A673 (cell line): ENCODE data around the gene TCF7L1. TPM values are rescaled to one million over a fixed set of nuclear protein-coding genes. Genes with fewer than 3 reads are reported as not detected.

Experiments
- BruUV-seq: library from RNA; stranded (reverse); fragments of 400-500 nt; replicated peaks from 2 replicates; lab custom pipeline; 2021; lab: Mats Ljungman, UMichigan
- CTCF ChIA-PET: fragments of 300-600 bp; sonication (Branson Sonifier 250); formaldehyde crosslinking; loops from one replicate; lab custom pipeline; 2022; ENCODE audit warnings: antibody characterized with exemption; lab: Charles Lee
- POLR2A ChIA-PET: fragments of 300-600 bp; sonication (Branson Sonifier 250); formaldehyde crosslinking; loops from one replicate; lab custom pipeline; 2022; ENCODE audit warnings: antibody characterized with exemption; ENCODE audit not compliant: low non-redundant PET; lab: Charles Lee
- DNase-seq: peaks from one replicate; pipeline ENCODE4 v3.0.0-alpha.2; 2015; ENCODE audit warnings: low spot score
- H3K27ac ChIP-seq: fragments of 200-600 bp; sonication (generic); 2 replicates; pipeline ENCODE4 v1.5.1; 2016; ENCODE audit warnings: mixed run types, low read depth, mild to moderate bottlenecking, mixed read lengths, antibody characterized with exemption, low read length; ENCODE audit not compliant: poor library complexity, severe bottlenecking
- H3K27me3 ChIP-seq: fragments of 200-600 bp; sonication (generic); replicated peaks from 2 replicates; pipeline ENCODE4 v1.6.1; 2017; ENCODE audit warnings: mixed run types, low read depth, mild to moderate bottlenecking, mixed read lengths, antibody characterized with exemption, low read length; ENCODE audit not compliant: insufficient read depth, poor library complexity
- H3K36me3 ChIP-seq: fragments of 200-600 bp; sonication (generic); 2 replicates; pipeline ENCODE4 v1.6.1; 2016; ENCODE audit warnings: mixed run types, mild to moderate bottlenecking, mixed read lengths, antibody characterized with exemption, low read length; ENCODE audit not compliant: insufficient read depth, poor library complexity, severe bottlenecking
- H3K4me1 ChIP-seq: fragments of 200-600 bp; sonication (generic); 2 replicates; pipeline ENCODE4 v1.6.1; 2017; ENCODE audit warnings: mixed run types, mild to moderate bottlenecking, mixed read lengths, antibody characterized with exemption, low read length; ENCODE audit not compliant: insufficient read depth, poor library complexity, severe bottlenecking
- H3K4me3 ChIP-seq: fragments of 200-600 bp; sonication (generic); 2 replicates; pipeline ENCODE4 v1.5.1; 2016; ENCODE audit warnings: low read depth, mixed run types, mild to moderate bottlenecking, mixed read lengths, low read length; ENCODE audit not compliant: poor library complexity, severe bottlenecking
- H3K9me3 ChIP-seq: fragments of 200-600 bp; sonication (generic); 2 replicates; pipeline ENCODE4 v1.6.1; 2016; ENCODE audit warnings: mixed run types, low read depth, mild to moderate bottlenecking, mixed read lengths, antibody characterized with exemption, low read length; ENCODE audit not compliant: poor library complexity, severe bottlenecking
- CTCF ChIP-seq: fragments of 300-800, 200-600 bp; sonication (generic); conservative IDR thresholded peaks from 2 replicates; pipeline ENCODE4 v1.5.1; 2017; ENCODE audit warnings: low read depth, mild to moderate bottlenecking, antibody characterized with exemption, low read length, moderate library complexity, mixed read lengths
- EZH2 ChIP-seq: fragments of 200-600 bp; sonication (generic); IDR thresholded peaks from 2 replicates; pipeline ENCODE4 v1.6.1; 2017; ENCODE audit warnings: borderline replicate concordance, low read depth, mild to moderate bottlenecking, mixed read lengths, antibody characterized with exemption, low read length; ENCODE audit not compliant: poor library complexity, severe bottlenecking
- intact Hi-C: fragments of 100-400 bp; cut with micrococcal nuclease; formaldehyde crosslinking; loops from one replicate; pipeline ENCODE4 v1.10.0; 2022; ENCODE audit not compliant: unreplicated experiment
- total RNA-seq: library from RNA; stranded (reverse); gene quantifications from 2 replicates; pipeline ENCODE4 v1.2.3, GENCODE V29; 2021

The TCF7L1 gene
- total RNA-seq, 1 experiment from 2014 or later: 21.9 TPM

- no peak for DNase-seq
- POLR2A ChIA-PET: no interaction called here
- BruUV-seq: no TSS peak
- intact Hi-C loops: no loop called here
- peaks cover 24% of the 10 kb centered on the region for H3K4me1 ChIP-seq
- no peaks in the 10 kb centered on the region for H3K36me3 ChIP-seq
- no peak overlapping the region for H3K27ac ChIP-seq
- CTCF ChIA-PET: no interaction called here
- H3K27me3 ChIP-seq: no peaks in the 10 kb centered on the region
- H3K4me3 ChIP-seq: no peak overlapping the region
- no peak for TF ChIP-seq EZH2
- no peak for TF ChIP-seq CTCF
- H3K9me3 ChIP-seq: no peaks in the 10 kb centered on the region
These were observed 23.4 kb downstream of the TCF7L1 start for GRCh38 chr2:85156619-85157018.

- BruUV-seq: no TSS peak
- DNase-seq: no peak
- CTCF ChIA-PET: no interaction called here
- no peaks in the 10 kb centered on the region for H3K9me3 ChIP-seq
- TF ChIP-seq EZH2: no peak
- TF ChIP-seq CTCF: no peak
- intact Hi-C loops: no loop called here
- POLR2A ChIA-PET: no interaction called here
- H3K4me1 ChIP-seq: peaks cover 25% of the 10 kb centered on the region
- no peaks in the 10 kb centered on the region for H3K36me3 ChIP-seq
- H3K4me3 ChIP-seq: no peak overlapping the region
- no peak overlapping the region for H3K27ac ChIP-seq
- no peaks in the 10 kb centered on the region for H3K27me3 ChIP-seq
These were observed 24.2 kb downstream of the TCF7L1 start for GRCh38 chr2:85157345-85157744.

GRCh38 chr2:85158559-85159273, 25.5 kb downstream of the TCF7L1 start:
- intact Hi-C loops: no loop called here

More at GRCh38 chr2:85158559-85159273, 25.5 kb downstream of the TCF7L1 start:
- H3K4me3 ChIP-seq: no peak overlapping the region
- CTCF ChIA-PET: interaction anchor here (0.6 kb wide), 1 partner anchor 64 kb away, joined by 3 read pairs; no protein-coding TSS in a partner anchor
- POLR2A ChIA-PET: no interaction called here
- BruUV-seq: no TSS peak
- H3K4me1 ChIP-seq: peaks cover 39% of the 10 kb centered on the region
- H3K27ac ChIP-seq: no peak overlapping the region
- H3K9me3 ChIP-seq: no peaks in the 10 kb centered on the region
- no peak for DNase-seq
- H3K36me3 ChIP-seq: no peaks in the 10 kb centered on the region
- no peaks in the 10 kb centered on the region for H3K27me3 ChIP-seq
- TF ChIP-seq CTCF (no peak), EZH2 (no peak)
